Measurements from ENCODE around the gene KRT20.
A peak's percentile ranks its signal among the peaks of the same experiment; 100 is the strongest.

The KRT20 gene

DNA sequence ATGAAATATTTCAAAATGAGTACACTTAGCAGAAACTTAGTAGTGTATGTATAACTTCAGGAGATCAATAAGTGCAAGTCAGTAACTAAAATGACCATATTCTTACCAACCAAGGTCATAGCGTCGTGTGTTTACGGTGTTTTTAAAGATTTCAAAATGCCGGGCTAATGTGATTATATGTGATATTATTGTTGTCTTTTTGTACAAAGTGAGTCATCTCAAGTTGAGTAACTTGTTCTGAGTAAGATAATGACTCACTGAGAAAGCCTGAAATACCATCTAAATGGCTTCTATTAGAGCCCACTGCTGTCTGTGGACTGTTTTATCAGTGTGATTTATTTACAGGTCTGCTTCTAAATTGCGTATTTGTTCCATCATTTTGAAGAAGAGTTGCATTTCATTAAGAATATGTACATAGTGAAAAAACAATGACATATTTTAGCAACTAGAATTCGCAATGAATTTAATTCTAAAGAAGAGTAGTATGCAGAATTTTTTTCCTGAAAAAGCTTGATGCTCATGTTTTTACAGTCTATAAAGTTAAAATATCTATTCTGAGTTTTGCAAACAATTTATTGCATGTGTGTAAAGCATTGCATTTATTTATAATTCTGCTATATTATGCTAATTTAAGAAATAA, 30.7 kb downstream of the KRT20 start:
- Histone ChIP-seq H3K4me3 (ENCODE audit: low read depth, low read length) (0 out of 2 replicates have a peak overlapping the region, but pooled peaks have one; percentile 28), H3K27me3 (ENCODE audit: insufficient read depth, low read length) (no peaks in the 10 kb centered on the region), H3K36me3 (ENCODE audit: insufficient read depth, low read length) (no peaks in the 10 kb centered on the region), H3K79me2 (ENCODE audit: control insufficient read depth, insufficient read depth, low read length, unreplicated experiment) (no peaks in the 10 kb centered on the region), H2AFZ (ENCODE audit: low read length, unreplicated experiment) (peak overlapping the region; percentile 11), H3K4me1 (ENCODE audit: control insufficient read depth, insufficient read depth, low read length, unreplicated experiment) (peaks cover 44% of the 10 kb centered on the region), H3K27ac (ENCODE audit: low read depth, low read length) (peak overlapping the region; percentile 66)

DNA sequence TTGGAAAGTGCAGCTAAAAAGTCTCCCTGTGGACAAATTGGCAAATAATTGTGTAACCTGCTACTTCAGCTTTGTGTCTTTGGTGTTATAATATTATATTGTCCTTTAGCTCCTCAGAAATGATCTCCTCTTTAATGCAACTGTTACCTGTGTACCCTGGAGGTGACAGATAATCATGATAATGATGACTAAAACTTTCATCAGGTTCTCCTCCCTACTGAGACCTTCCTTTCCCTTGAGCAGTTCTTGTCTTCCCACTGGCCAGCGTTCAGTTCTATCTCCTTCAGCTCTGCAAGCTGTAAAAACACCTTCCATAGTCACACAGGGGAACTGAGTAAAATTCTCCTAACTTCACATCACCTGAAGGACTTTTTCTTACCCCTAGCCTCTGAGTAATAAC, 32.7 kb downstream of the KRT20 start:
- H3K79me2 ChIP-seq (ENCODE audit: control insufficient read depth, insufficient read depth, low read length, unreplicated experiment) = no peaks in the 10 kb centered on the region
- H3K27ac ChIP-seq (ENCODE audit: low read depth, low read length) = no peak overlapping the region
- H3K36me3 ChIP-seq (ENCODE audit: insufficient read depth, low read length) = no peaks in the 10 kb centered on the region
- H3K4me3 ChIP-seq (ENCODE audit: low read depth, low read length) = no peak overlapping the region
- peaks cover 39% of the 10 kb centered on the region for H3K4me1 ChIP-seq (ENCODE audit: control insufficient read depth, insufficient read depth, low read length, unreplicated experiment)
- no peaks in the 10 kb centered on the region for H3K27me3 ChIP-seq (ENCODE audit: insufficient read depth, low read length)
- H2AFZ ChIP-seq (ENCODE audit: low read length, unreplicated experiment) = no peak overlapping the region

DNA sequence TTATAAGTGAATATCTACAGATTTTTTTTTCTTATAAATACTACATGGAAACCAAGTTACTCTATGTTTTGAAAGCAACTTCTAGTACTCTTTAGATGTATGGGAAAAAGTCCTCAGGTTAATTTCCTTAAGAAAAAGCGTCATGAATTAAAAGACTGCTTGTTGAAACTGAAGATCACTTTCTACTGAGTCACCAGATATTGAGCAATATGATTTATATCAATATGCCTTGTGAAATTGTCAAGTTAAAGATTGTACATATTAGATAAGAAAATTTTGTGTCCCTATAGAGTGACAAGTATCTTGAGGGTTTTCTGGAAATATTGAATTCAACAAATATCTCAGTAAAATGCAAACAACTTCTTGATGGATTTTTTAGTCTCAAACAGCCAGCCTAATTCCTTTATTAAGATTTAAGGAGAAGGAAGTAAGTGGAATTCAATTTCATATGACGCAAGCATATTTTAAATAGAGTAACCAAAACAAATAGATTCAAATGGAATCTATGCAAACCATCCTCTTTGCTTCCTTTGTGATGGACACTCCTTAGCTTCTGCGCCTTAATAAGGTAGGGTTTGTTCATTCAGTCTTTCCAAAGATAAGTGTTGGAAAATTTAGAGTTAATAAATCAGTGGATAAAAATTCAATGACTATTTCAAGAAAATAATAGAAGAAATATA, 34.6 kb downstream of the KRT20 start:
- Histone ChIP-seq H3K27me3 (ENCODE audit: insufficient read depth, low read length) (no peaks in the 10 kb centered on the region), H3K36me3 (ENCODE audit: insufficient read depth, low read length) (no peaks in the 10 kb centered on the region), H3K4me1 (ENCODE audit: control insufficient read depth, insufficient read depth, low read length, unreplicated experiment) (peaks cover 36% of the 10 kb centered on the region), H3K4me3 (ENCODE audit: low read depth, low read length) (no peak overlapping the region), H3K79me2 (ENCODE audit: control insufficient read depth, insufficient read depth, low read length, unreplicated experiment) (no peaks in the 10 kb centered on the region), H3K27ac (ENCODE audit: low read depth, low read length) (peak overlapping the region; percentile 68), H2AFZ (ENCODE audit: low read length, unreplicated experiment) (no peak overlapping the region)

DNA sequence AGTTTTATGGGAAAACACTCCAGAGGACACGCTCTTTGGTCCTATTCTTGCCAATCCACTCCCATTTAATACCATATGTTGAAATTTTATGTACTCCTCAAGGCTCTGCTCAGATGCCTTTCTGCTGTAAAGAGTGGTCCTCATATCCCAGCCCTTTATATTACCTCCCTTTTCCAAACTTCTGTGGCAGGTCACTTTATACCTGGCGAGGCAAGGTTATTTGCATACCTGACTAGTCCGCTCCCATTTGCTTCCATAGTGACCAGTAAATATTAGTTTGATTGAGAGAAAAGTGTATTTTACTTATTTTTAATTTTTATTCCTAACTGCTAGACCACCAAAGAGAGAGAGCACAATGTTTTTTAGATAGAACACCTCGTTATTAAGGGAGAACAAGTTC, 35.3 kb downstream of the KRT20 start:
- Histone ChIP-seq H3K27ac (ENCODE audit: low read depth, low read length) (peak overlapping the region; percentile 68), H3K36me3 (ENCODE audit: insufficient read depth, low read length) (no peaks in the 10 kb centered on the region), H3K27me3 (ENCODE audit: insufficient read depth, low read length) (no peaks in the 10 kb centered on the region), H3K79me2 (ENCODE audit: control insufficient read depth, insufficient read depth, low read length, unreplicated experiment) (no peaks in the 10 kb centered on the region), H3K4me3 (ENCODE audit: low read depth, low read length) (no peak overlapping the region), H3K4me1 (ENCODE audit: control insufficient read depth, insufficient read depth, low read length, unreplicated experiment) (peaks cover 35% of the 10 kb centered on the region), H2AFZ (ENCODE audit: low read length, unreplicated experiment) (peak overlapping the region; percentile 43)

DNA sequence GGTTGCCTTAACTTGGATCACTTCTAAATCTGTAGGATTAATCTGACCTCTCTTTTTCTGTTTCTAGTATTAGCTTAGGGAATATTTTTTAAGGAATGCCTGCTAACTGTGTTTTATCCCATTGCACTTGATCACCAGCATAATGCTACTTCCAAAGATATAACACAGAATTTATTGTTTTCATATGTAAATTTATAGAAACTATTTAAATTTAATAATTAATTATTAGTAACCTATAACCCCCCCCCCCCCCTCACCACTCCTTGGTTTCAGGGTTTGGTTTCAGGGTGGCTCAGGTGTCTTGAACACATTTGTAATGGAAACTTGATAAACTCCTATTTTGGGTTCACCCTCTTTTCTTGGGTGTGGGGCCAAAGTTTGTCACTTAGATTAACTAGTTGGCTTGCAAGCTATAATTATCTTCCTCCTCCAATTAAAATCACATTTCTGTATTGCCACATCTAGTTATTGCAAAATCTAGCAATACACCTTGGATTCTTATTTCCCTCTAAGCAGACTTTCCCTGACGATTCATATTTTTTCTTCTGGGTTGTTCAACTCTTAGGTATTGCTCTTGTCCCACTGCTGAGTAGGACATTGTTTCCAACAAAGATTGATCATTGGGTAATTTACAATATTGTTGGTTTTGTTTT, 36.3 kb downstream of the KRT20 start:
- H2AFZ ChIP-seq (ENCODE audit: low read length, unreplicated experiment) = no peak overlapping the region
- no peaks in the 10 kb centered on the region for H3K79me2 ChIP-seq (ENCODE audit: control insufficient read depth, insufficient read depth, low read length, unreplicated experiment)
- no peak overlapping the region for H3K27ac ChIP-seq (ENCODE audit: low read depth, low read length)
- no peaks in the 10 kb centered on the region for H3K36me3 ChIP-seq (ENCODE audit: insufficient read depth, low read length)
- H3K4me3 ChIP-seq (ENCODE audit: low read depth, low read length) = no peak overlapping the region
- no peaks in the 10 kb centered on the region for H3K27me3 ChIP-seq (ENCODE audit: insufficient read depth, low read length)
- H3K4me1 ChIP-seq (ENCODE audit: control insufficient read depth, insufficient read depth, low read length, unreplicated experiment) = peaks cover 27% of the 10 kb centered on the region

DNA sequence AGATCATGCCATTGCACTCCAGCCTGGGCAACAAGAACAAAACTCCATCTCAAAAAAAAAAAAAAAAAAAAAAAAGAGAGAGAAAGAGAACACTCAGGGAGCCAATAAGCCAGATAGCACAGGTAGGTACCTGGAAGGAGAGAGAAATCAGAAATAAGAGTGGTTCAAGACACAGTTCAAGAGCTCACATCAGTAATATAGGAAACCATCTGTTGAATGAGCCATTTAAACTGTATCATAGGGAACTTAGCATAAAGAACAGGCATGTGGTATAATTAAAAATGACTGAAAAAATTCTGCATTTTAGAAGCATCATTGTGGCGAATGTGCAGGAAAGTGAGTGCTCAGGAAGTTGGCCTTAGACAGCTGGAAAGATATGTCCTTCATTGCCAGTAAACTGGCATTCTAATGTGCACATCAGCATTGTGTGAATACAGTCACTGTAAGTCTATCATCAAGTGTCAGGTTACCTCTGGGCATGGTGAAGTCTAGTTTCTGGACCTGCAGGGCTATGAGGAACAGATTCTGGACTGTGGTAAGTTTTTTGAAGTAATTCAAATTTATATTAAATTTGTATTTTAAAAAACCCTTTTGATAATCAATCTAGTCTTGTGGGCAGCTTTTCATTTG, 38.4 kb downstream of the KRT20 start:
- Histone ChIP-seq H3K4me3 (ENCODE audit: low read depth, low read length) (no peak overlapping the region), H3K4me1 (ENCODE audit: control insufficient read depth, insufficient read depth, low read length, unreplicated experiment) (peaks cover 19% of the 10 kb centered on the region)

DNA sequence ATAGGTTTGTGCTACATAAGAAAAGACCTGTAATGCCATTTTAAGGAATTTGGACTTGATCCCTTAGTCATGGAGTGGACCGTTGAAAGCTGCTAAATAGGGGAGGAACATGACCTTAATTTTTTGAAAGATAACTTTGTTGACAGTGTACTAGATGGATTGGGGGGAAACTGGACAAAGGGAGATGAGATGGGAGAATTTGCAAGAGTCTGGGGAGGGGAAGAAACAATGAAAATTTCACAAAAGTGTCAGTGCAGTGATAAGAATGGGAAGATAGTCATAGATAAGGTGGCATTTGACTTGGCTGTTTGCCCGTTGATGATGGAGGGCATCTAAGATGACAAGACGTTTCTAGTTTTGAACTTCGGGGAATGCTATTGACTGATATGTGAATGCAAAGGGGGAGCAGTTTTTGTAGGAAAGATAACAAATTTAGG, 40.4 kb downstream of the KRT20 start:
- Histone ChIP-seq H3K27me3 (ENCODE audit: insufficient read depth, low read length) (no peaks in the 10 kb centered on the region), H3K27ac (ENCODE audit: low read depth, low read length) (no peak overlapping the region), H3K4me3 (ENCODE audit: low read depth, low read length) (no peak overlapping the region), H3K4me1 (ENCODE audit: control insufficient read depth, insufficient read depth, low read length, unreplicated experiment) (peaks cover 2% of the 10 kb centered on the region), H3K79me2 (ENCODE audit: control insufficient read depth, insufficient read depth, low read length, unreplicated experiment) (no peaks in the 10 kb centered on the region), H3K36me3 (ENCODE audit: insufficient read depth, low read length) (no peaks in the 10 kb centered on the region), H2AFZ (ENCODE audit: low read length, unreplicated experiment) (no peak overlapping the region)

More for the DNA sequence above, 38.4 kb downstream of the KRT20 start:
- no peak overlapping the region for H3K27ac ChIP-seq (ENCODE audit: low read depth, low read length)
- no peaks in the 10 kb centered on the region for H3K36me3 ChIP-seq (ENCODE audit: insufficient read depth, low read length)
- no peaks in the 10 kb centered on the region for H3K27me3 ChIP-seq (ENCODE audit: insufficient read depth, low read length)
- no peaks in the 10 kb centered on the region for H3K79me2 ChIP-seq (ENCODE audit: control insufficient read depth, insufficient read depth, low read length, unreplicated experiment)
- H2AFZ ChIP-seq (ENCODE audit: low read length, unreplicated experiment) = no peak overlapping the region

DNA sequence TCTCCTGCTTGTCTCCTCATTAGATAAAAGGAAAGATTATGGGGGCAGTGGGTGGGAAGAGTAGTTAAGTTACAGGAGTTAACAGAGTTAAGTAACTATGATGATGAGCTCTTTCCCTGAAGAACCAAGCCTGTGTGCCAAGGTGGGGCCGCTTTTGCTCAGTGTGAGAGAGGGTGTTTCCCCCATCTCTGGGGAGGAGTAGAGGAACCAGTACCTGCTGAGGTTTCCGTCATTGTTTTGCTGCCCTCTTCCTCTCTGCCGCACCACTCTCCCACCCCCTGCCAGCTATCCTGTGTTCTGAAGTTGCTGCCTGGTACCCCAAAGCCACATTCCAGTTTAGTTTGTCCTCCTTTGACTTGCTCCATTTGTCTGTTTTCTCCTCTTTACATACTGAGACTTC, 41.8 kb downstream of the KRT20 start:
- H3K4me1 ChIP-seq (ENCODE audit: control insufficient read depth, insufficient read depth, low read length, unreplicated experiment) = no peaks in the 10 kb centered on the region
- H3K27ac ChIP-seq (ENCODE audit: low read depth, low read length) = no peak overlapping the region
- H3K4me3 ChIP-seq (ENCODE audit: low read depth, low read length) = no peak overlapping the region
- H3K36me3 ChIP-seq (ENCODE audit: insufficient read depth, low read length) = no peaks in the 10 kb centered on the region
- no peaks in the 10 kb centered on the region for H3K27me3 ChIP-seq (ENCODE audit: insufficient read depth, low read length)
- H2AFZ ChIP-seq (ENCODE audit: low read length, unreplicated experiment) = no peak overlapping the region
- no peaks in the 10 kb centered on the region for H3K79me2 ChIP-seq (ENCODE audit: control insufficient read depth, insufficient read depth, low read length, unreplicated experiment)

DNA sequence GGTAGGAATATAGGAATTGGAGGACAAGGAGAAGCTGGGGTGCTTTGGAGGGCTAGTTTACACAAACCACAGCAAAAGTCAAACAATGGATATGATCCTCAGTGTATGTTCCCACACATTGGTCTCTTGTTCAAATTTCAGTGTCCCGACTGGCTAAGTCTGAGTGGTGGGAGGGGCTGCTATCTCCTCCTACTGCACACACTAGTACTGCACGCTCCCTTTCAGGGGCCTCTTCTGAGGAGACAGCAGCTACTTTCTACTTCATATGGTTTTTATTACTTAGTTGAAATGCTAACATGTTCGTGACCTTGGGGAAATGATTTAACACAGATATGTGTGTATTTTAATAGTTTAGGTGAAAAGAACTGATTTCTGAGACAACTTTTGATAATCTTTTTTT, 43.8 kb downstream of the KRT20 start:
- Histone ChIP-seq H3K4me1 (ENCODE audit: control insufficient read depth, insufficient read depth, low read length, unreplicated experiment) (no peaks in the 10 kb centered on the region), H3K27ac (ENCODE audit: low read depth, low read length) (no peak overlapping the region), H3K27me3 (ENCODE audit: insufficient read depth, low read length) (no peaks in the 10 kb centered on the region), H3K4me3 (ENCODE audit: low read depth, low read length) (no peak overlapping the region), H3K79me2 (ENCODE audit: control insufficient read depth, insufficient read depth, low read length, unreplicated experiment) (no peaks in the 10 kb centered on the region), H3K36me3 (ENCODE audit: insufficient read depth, low read length) (no peaks in the 10 kb centered on the region), H2AFZ (ENCODE audit: low read length, unreplicated experiment) (no peak overlapping the region)

DNA sequence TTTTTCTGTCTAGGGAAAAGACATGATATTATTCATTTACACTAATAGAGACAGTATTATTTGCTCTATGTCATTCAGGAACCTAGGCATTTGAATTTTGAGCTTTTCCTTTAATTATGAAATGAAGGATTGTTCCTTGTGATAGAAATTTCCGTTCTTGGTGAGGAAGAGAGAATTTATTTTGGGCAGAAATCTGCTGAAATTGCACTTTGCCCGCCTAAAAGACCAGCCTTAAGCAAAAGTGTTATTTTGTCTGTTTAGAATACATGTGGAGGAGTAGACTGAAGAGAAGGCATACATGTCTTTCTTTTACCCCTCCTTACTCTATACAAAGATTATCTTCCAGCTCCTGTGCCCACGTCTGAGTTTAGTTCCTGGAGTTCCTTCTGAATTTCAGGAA, 45.8 kb downstream of the KRT20 start:
- H3K27ac ChIP-seq (ENCODE audit: low read depth, low read length) = no peak overlapping the region
- H3K4me3 ChIP-seq (ENCODE audit: low read depth, low read length) = no peak overlapping the region

More for the DNA sequence above, 45.8 kb downstream of the KRT20 start:
- H3K4me1 ChIP-seq (ENCODE audit: control insufficient read depth, insufficient read depth, low read length, unreplicated experiment) = no peaks in the 10 kb centered on the region
- no peaks in the 10 kb centered on the region for H3K79me2 ChIP-seq (ENCODE audit: control insufficient read depth, insufficient read depth, low read length, unreplicated experiment)
- H2AFZ ChIP-seq (ENCODE audit: low read length, unreplicated experiment) = no peak overlapping the region
- H3K27me3 ChIP-seq (ENCODE audit: insufficient read depth, low read length) = no peaks in the 10 kb centered on the region
- H3K36me3 ChIP-seq (ENCODE audit: insufficient read depth, low read length) = no peaks in the 10 kb centered on the region
